ENCODE results near the gene SLC14A1. TPM values are rescaled to one million over a fixed set of nuclear protein-coding genes. Genes with fewer than 3 reads are reported as not detected.
"Not testable (repeated sequence)": the region's sequence is repeated elsewhere in the genome, so short reads cannot be mapped to it uniquely, and the experiment has no call there.

SLC14A1 gene
- total and polyA plus RNA-seq, 10 donors, result 3.4 to 26.0 (median 9.2) TPM

DNA sequence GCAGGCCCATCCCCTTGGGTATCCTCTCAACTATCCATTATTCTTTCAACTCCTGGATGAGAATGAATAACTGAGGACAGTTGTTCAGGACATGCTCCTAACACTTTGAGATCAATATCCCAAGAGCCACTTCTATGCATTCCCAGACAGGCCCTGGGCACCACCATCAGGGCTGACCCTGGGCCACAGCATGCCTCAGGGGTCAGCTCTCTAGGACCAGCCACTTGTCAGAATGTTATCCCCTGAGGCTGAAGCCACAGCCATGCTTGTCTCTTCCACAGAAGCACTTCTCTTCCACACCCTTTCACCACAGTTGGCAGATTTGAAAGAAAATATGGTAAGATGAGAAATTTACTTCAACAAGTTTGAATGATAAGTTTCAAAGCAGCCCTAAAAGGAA lies 28.7 kb downstream of the SLC14A1 start:
- H3K4me1 ChIP-seq, result peaks cover 0 to 7% (median 2%) of the 10 kb centered on the region in 6 donors
- H3K27me3 ChIP-seq (replicated peaks in 1 of 7), result peaks cover 0 to 34% (median 0%) of the 10 kb centered on the region in 7 donors
- TF ChIP-seq POLR2A (IDR thresholded peaks at IDR 0.05) (no peak), POLR2AphosphoS5 (IDR thresholded peaks at IDR 0.05) (no peak)
- TF ChIP-seq, protein P1, sequence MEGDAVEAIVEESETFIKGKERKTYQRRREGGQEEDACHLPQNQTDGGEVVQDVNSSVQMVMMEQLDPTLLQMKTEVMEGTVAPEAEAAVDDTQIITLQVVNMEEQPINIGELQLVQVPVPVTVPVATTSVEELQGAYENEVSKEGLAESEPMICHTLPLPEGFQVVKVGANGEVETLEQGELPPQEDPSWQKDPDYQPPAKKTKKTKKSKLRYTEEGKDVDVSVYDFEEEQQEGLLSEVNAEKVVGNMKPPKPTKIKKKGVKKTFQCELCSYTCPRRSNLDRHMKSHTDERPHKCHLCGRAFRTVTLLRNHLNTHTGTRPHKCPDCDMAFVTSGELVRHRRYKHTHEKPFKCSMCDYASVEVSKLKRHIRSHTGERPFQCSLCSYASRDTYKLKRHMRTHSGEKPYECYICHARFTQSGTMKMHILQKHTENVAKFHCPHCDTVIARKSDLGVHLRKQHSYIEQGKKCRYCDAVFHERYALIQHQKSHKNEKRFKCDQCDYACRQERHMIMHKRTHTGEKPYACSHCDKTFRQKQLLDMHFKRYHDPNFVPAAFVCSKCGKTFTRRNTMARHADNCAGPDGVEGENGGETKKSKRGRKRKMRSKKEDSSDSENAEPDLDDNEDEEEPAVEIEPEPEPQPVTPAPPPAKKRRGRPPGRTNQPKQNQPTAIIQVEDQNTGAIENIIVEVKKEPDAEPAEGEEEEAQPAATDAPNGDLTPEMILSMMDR (IDR thresholded peaks at IDR 0.05 in 8 of 11, conservative IDR thresholded peaks at IDR 0.05 in 3 of 11), result no peak
- no peak overlapping the region for H3K27ac ChIP-seq
- no peak for DNase-seq
- no peak overlapping the region for H3K4me3 ChIP-seq
- no peaks in the 10 kb centered on the region for H3K9me3 ChIP-seq
- no peaks in the 10 kb centered on the region for H3K36me3 ChIP-seq
- intact Hi-C loops (cut with DNase I; ENCODE audit: low total_unique reads), result no loop called here

DNA sequence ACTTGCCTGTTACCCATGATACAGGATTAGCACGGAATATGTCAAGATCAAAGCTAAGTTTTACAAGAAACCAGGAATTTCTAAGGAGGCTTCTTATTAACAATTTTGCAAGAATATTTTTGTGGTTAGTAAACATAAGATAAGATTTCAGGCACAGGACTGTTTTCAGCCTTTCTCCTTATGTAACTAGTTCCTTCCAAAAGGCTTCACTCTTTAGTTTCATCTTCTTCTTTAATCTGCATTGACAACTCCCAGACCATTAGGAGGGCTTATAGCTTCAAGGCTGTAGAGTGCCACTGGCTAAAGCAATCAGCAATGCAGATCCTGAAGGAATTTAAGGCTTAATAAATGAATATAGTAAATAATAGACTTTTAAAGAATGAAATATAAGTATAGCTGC lies 29.3 kb downstream of the SLC14A1 start:
- Histone ChIP-seq H3K27ac (no peak overlapping the region), H3K4me3 (no peak overlapping the region), H3K4me1 (peaks cover 0 to 7% (median 2%) of the 10 kb centered on the region in 6 donors), H3K27me3 (replicated peaks in 1 of 7) (peaks cover 0 to 35% (median 0%) of the 10 kb centered on the region in 7 donors), H3K36me3 (no peaks in the 10 kb centered on the region), H3K9me3 (no peaks in the 10 kb centered on the region)
- no peak for DNase-seq
- intact Hi-C loops (cut with DNase I; ENCODE audit: low total_unique reads), result no loop called here
- WGBS, 5 donors, result 84 to 97% (median 87%) methylated on average over 1 of the region's 1 CpG
- no peak for TF ChIP-seq POLR2A (IDR thresholded peaks at IDR 0.05)
- TF ChIP-seq, protein P1 (IDR thresholded peaks at IDR 0.05 in 8 of 11, conservative IDR thresholded peaks at IDR 0.05 in 3 of 11), result no peak

DNA sequence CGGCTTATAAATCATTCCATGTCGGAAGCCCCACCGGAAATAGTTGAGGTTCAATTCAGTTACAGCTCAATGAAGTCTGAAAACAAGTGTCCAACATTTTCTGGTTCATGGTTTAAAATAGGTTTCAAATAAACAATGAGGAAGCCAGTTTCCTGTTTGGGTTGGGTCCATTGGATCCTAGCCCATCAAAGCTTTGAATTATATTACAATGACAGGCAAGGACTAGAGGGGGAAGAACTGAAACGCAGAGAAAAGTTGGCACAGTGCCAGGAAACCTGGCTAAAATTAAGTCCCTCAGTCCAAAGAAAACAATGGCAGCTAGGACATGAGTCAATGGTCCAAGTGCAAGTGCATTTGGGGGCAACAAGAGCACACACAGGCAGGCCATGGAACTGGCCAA lies 32.0 kb downstream of the SLC14A1 start:
- DNase-seq, result no peak
- peaks cover 0 to 4% (median 0%) of the 10 kb centered on the region in 6 donors for H3K4me1 ChIP-seq
- peak overlapping the region in 4 of 8 donors; percentile 6 to 26 (median 18) for H3K27ac ChIP-seq
- H3K9me3 ChIP-seq, result no peaks in the 10 kb centered on the region
- TF ChIP-seq POLR2AphosphoS5 (IDR thresholded peaks at IDR 0.05), result peak in 1 of 3 donors; percentile 27
- TF ChIP-seq, protein P1 (IDR thresholded peaks at IDR 0.05 in 8 of 11, conservative IDR thresholded peaks at IDR 0.05 in 3 of 11), result no peak
- no peak for TF ChIP-seq POLR2A (IDR thresholded peaks at IDR 0.05)
- peaks cover 0 to 42% (median 0%) of the 10 kb centered on the region in 7 donors for H3K27me3 ChIP-seq (replicated peaks in 1 of 7)
- intact Hi-C loops (cut with DNase I; ENCODE audit: low total_unique reads), result no loop called here
- H3K4me3 ChIP-seq, result no peak overlapping the region
- no peaks in the 10 kb centered on the region for H3K36me3 ChIP-seq
- 7 to 18% (median 12%) methylated on average over 4 of the region's 4 CpGs for WGBS, 5 donors

DNA sequence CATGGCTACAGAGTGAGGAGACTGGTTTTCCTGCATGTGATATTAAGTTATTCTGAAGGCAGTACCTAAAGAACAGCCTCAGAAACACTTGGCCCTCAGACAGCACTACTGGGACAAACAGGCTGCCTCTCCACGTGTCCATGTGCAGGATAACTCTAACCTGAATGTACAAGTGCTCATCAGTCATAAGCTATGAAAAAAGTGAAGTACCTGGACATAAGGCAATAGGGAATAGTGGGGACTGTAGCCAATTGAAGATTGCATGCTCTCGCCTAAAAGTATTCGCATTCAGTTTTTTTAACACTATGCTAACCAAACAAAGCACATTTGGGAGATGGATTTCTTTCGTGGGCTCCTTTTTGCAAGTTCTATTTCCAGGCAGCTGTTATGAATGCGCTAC lies 33.0 kb downstream of the SLC14A1 start:
- DNase-seq, result no peak
- TF ChIP-seq POLR2AphosphoS5 (IDR thresholded peaks at IDR 0.05) (no peak), POLR2A (IDR thresholded peaks at IDR 0.05) (no peak)
- TF ChIP-seq, protein P1 (IDR thresholded peaks at IDR 0.05 in 8 of 11, conservative IDR thresholded peaks at IDR 0.05 in 3 of 11), result no peak
- WGBS, 5 donors, result 80 to 91% (median 88%) methylated on average over 5 of the region's 5 CpGs
- H3K9me3 ChIP-seq, result no peaks in the 10 kb centered on the region
- no peak overlapping the region for H3K4me3 ChIP-seq
- no peak overlapping the region for H3K27ac ChIP-seq
- intact Hi-C loops (cut with DNase I; ENCODE audit: low total_unique reads), result no loop called here
- peaks cover 0 to 3% (median 0%) of the 10 kb centered on the region in 6 donors for H3K4me1 ChIP-seq
- H3K27me3 ChIP-seq (replicated peaks in 1 of 7), result peaks cover 0 to 42% (median 0%) of the 10 kb centered on the region in 7 donors
- no peaks in the 10 kb centered on the region for H3K36me3 ChIP-seq

DNA sequence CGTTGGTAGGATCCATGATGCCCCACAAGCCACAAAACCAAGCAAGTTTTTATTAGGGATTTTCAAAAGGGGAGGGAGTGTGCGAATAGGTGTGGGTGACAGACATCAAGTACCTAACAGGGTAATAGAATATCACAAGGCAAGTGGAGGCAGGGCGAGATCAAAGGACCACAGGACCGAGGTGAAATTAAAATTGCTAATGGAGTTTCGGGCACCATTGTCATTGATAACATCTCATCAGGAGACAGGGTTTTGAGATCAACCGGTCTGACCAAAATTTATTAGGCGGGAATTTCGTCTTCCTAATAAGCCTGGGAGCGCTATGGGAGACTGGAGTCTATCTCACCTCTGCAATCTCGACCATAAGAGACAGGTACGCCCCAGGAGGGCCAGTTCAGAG lies 33.7 kb downstream of the SLC14A1 start:
- DNase-seq; H3K27ac ChIP-seq; H3K36me3 ChIP-seq; H3K4me1 ChIP-seq; H3K4me3 ChIP-seq; H3K9me3 ChIP-seq; intact Hi-C loops (cut with DNase I; ENCODE audit: low total_unique reads): not testable (repeated sequence)
- WGBS, 5 donors, result 81 to 95% (median 92%) methylated on average over 11 of the region's 11 CpGs
- peaks cover 0 to 42% (median 0%) of the 10 kb centered on the region in 7 donors for H3K27me3 ChIP-seq (replicated peaks in 1 of 7)
